ENCODE results near the gene NRAP.

NRAP gene

DNA sequence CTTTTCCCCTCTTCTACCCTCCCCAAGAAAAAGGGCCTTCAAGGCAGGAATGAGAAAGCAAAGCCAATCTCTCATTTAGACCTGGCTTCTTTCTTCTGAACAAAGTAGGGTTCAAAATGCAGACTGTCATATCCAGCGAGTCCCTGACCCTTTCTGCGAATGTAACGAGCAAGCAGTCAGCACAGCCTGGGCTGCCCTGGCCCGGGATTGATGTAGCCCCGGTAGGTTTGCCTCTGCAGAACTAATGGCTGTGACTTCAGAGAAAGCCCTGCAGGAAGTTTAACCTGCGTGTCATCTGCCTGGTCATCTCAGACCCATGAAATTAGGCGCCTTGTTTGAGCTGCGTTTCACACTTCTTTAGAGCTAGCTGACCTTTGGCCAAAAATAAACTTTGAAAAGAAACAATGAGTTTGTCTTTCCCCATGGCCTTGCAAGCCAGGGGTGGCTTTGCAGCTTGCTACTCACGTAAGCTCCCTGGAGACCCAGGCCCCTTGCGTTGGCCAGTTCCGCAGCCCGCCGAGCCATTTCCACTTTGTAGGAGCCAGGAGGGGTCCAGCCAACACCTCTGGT, 74.6 kb downstream of the NRAP start:
- DNase-seq = no peak
- Histone ChIP-seq H3K27ac (no peak overlapping the region), H3K36me3 (replicated peaks) (no peaks in the 10 kb centered on the region), H3K4me3 (ENCODE audit: low read depth, low read length) (no peak overlapping the region), H3K27me3 (replicated peaks) (no peaks in the 10 kb centered on the region)
- in situ Hi-C loops (cut with HindIII; ENCODE audit: low pct_ligation_motif_present, low sequenced_read_pairs) = no loop called here
- TF ChIP-seq, protein P1, sequence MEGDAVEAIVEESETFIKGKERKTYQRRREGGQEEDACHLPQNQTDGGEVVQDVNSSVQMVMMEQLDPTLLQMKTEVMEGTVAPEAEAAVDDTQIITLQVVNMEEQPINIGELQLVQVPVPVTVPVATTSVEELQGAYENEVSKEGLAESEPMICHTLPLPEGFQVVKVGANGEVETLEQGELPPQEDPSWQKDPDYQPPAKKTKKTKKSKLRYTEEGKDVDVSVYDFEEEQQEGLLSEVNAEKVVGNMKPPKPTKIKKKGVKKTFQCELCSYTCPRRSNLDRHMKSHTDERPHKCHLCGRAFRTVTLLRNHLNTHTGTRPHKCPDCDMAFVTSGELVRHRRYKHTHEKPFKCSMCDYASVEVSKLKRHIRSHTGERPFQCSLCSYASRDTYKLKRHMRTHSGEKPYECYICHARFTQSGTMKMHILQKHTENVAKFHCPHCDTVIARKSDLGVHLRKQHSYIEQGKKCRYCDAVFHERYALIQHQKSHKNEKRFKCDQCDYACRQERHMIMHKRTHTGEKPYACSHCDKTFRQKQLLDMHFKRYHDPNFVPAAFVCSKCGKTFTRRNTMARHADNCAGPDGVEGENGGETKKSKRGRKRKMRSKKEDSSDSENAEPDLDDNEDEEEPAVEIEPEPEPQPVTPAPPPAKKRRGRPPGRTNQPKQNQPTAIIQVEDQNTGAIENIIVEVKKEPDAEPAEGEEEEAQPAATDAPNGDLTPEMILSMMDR (IDR thresholded peaks at IDR 0.05; ENCODE audit: low read depth, low read length, missing control alignments) = no peak

DNA sequence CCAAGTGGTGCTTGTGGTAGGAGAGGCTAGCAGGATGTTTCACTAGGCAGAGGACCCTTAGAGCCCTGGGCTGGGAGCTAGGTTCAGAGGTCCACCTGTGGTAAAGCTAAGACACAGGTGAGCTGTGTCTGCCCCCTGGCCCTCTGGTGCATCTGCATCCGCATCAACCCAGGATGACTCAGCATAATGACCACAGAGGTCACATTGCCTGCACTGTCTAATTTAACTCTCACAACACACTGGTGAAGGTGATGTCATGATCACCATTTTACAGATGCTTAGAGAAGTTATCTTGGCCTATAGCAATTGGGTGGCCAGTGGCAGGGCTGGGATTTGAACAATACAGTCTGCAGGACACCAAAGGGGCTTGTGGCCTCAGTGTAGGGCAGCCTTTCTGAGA, 77.9 kb downstream of the NRAP start:
- H3K36me3 ChIP-seq (replicated peaks) = no peaks in the 10 kb centered on the region
- no peak overlapping the region for H3K27ac ChIP-seq
- no peak for DNase-seq
- H3K4me3 ChIP-seq (ENCODE audit: low read depth, low read length) = no peak overlapping the region
- TF ChIP-seq, protein P1 (IDR thresholded peaks at IDR 0.05; ENCODE audit: low read depth, low read length, missing control alignments) = no peak
- in situ Hi-C loops (cut with HindIII; ENCODE audit: low pct_ligation_motif_present, low sequenced_read_pairs) = no loop called here
- H3K27me3 ChIP-seq (replicated peaks) = no peaks in the 10 kb centered on the region

DNA sequence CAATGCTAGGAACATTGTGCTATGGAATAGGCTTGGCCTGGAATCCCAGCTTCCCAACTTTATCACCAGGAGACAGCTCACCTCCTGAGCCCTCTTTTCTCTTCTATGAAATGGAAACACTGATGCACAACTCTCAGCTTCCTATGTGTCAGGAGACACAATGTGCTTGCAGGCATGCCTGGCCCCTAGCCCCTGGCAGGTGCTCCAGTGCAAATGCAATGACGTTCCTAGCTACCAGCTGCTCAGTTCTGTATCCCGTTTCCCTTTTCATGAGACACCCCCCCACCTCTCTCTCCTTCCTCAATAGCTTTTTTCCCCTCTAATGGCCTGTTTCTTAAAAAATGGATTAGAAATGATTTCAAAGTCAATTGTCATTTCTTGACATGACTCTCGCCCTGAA, 80.3 kb downstream of the NRAP start:
- no peak overlapping the region for H3K27ac ChIP-seq
- no peaks in the 10 kb centered on the region for H3K36me3 ChIP-seq (replicated peaks)
- TF ChIP-seq, protein P1 (IDR thresholded peaks at IDR 0.05; ENCODE audit: low read depth, low read length, missing control alignments) = no peak
- H3K4me3 ChIP-seq (ENCODE audit: low read depth, low read length) = no peak overlapping the region
- no peak for DNase-seq
- no peaks in the 10 kb centered on the region for H3K27me3 ChIP-seq (replicated peaks)
- in situ Hi-C loops (cut with HindIII; ENCODE audit: low pct_ligation_motif_present, low sequenced_read_pairs) = no loop called here

DNA sequence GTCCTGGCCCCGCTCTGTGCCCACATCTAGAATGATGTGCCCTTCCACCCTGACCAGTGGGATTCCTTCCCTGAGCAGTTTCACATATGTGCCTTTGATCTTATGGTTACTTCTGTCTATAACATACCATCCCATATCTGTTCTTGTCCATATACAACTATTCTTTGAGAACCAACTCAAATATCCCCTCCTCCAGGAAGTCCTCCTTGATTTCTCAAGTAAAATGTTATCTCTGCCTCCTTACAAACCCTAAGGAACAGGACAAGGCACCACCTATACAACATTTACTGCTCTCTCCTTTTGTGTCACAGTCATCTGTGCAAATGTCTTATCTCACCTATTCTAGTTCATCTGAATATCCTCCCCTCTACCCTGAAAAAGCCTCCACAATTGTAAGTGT, 82.7 kb downstream of the NRAP start:
- H3K4me3 ChIP-seq (ENCODE audit: low read depth, low read length) = no peak overlapping the region
- no peak for DNase-seq
- H3K36me3 ChIP-seq (replicated peaks) = no peaks in the 10 kb centered on the region
- no peak overlapping the region for H3K27ac ChIP-seq
- no peaks in the 10 kb centered on the region for H3K27me3 ChIP-seq (replicated peaks)
- in situ Hi-C loops (cut with HindIII; ENCODE audit: low pct_ligation_motif_present, low sequenced_read_pairs) = no loop called here
- TF ChIP-seq, protein P1 (IDR thresholded peaks at IDR 0.05; ENCODE audit: low read depth, low read length, missing control alignments) = no peak

DNA sequence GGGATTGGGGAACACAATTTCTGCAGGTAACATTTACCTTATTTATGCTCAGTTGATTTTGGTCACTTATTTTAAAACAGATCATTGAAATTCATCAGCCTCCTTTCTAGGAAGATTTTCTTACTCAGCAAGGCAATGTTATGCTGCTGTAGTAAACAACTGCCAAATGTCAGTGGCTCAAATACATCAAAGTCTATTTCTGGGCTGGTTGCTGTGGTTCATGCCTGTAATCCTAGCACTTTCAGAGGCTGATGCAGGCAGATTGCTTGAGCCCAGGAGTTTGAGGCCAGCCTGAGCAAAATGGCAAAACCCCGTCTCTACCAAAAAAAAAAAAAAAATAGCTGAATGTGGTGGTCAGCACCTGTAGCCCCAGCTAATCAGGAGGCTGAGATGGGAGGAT, 85.1 kb downstream of the NRAP start:
- H3K36me3 ChIP-seq (replicated peaks) = no peaks in the 10 kb centered on the region
- in situ Hi-C loops (cut with HindIII; ENCODE audit: low pct_ligation_motif_present, low sequenced_read_pairs) = no loop called here
- no peak for DNase-seq
- H3K27ac ChIP-seq = no peak overlapping the region
- TF ChIP-seq, protein P1 (IDR thresholded peaks at IDR 0.05; ENCODE audit: low read depth, low read length, missing control alignments) = no peak
- no peaks in the 10 kb centered on the region for H3K27me3 ChIP-seq (replicated peaks)
- H3K4me3 ChIP-seq (ENCODE audit: low read depth, low read length) = no peak overlapping the region

DNA sequence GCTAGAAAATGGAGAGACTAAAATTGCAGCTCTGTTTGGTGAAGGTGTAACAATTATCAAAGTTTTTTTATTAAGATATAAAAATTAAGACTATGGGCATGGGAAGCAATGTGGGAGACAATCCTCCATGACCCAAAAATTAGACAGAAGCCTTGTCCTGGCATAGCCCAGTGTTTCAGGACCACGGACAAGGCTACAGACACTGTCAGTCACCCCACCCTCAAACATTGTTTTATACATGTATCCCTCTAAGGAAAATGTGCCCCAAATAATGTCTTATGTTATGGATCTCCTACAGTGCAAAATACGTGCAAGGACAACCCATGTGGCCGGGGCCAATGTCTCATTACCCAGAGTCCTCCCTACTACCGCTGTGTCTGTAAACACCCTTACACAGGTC, 87.0 kb downstream of the NRAP start:
- DNase-seq = peak; percentile 14
- no peaks in the 10 kb centered on the region for H3K36me3 ChIP-seq (replicated peaks)
- H3K4me3 ChIP-seq (ENCODE audit: low read depth, low read length) = no peak overlapping the region
- TF ChIP-seq, protein P1 (IDR thresholded peaks at IDR 0.05; ENCODE audit: low read depth, low read length, missing control alignments) = no peak
- no peaks in the 10 kb centered on the region for H3K27me3 ChIP-seq (replicated peaks)
- no peak overlapping the region for H3K27ac ChIP-seq
- in situ Hi-C loops (cut with HindIII; ENCODE audit: low pct_ligation_motif_present, low sequenced_read_pairs) = no loop called here

All from brain microvascular endothelial cell (primary cell).